Neural crest cell (in vitro differentiated cells): ENCODE measurements around the gene IFNAR2. TPM values are rescaled to one million over a fixed set of nuclear protein-coding genes. Genes with fewer than 3 reads are reported as not detected.
"Not testable (repeated sequence)": the region's sequence is repeated elsewhere in the genome, so short reads cannot be mapped to it uniquely, and the experiment has no call there.

Experiments used
- DNase-seq: peaks from one replicate; pipeline ENCODE4 v3.0.0; 2021; ENCODE audit warnings: low read depth, mixed read lengths, low spot score
- H3K27ac Mint-ChIP-seq: one replicate; pipeline ENCODE4 v1.8.0; 2021; ENCODE audit warnings: mild to moderate bottlenecking, mixed read lengths; ENCODE audit not compliant: unreplicated experiment
- H3K27me3 Mint-ChIP-seq: 2 replicates; pipeline ENCODE4 v1.8.0; 2021; ENCODE audit warnings: low read depth, mild to moderate bottlenecking, mixed read lengths
- H3K36me3 Mint-ChIP-seq: 2 replicates; pipeline ENCODE4 v1.8.0; 2021; ENCODE audit warnings: low read depth, mild to moderate bottlenecking, mixed read lengths
- H3K4me1 Mint-ChIP-seq: 2 replicates; pipeline ENCODE4 v1.8.0; 2021; ENCODE audit warnings: mixed read lengths
- H3K4me3 Mint-ChIP-seq: one replicate; pipeline ENCODE4 v1.8.0; 2021; ENCODE audit warnings: mild to moderate bottlenecking, mixed read lengths
- H3K9me3 Mint-ChIP-seq: 2 replicates; pipeline ENCODE4 v1.8.0; 2021; ENCODE audit warnings: mixed read lengths
- CTCF ChIP-seq: fragments of 200-600 bp; sonication (generic); conservative IDR thresholded peaks from 2 replicates; pipeline ENCODE4 v1.5.0; 2021; ENCODE audit warnings: antibody characterized with exemption, mild to moderate bottlenecking
- total RNA-seq: library from RNA; stranded (reverse); gene quantifications from 2 replicates; pipeline ENCODE4 v1.2.1, GENCODE V29; 2021

IFNAR2 gene
- total RNA-seq, 1 donor from 2014 or later: 10.8 TPM

GRCh38 chr21:33236013-33236686, 6.4 kb downstream of the IFNAR2 start:
- Mint-ChIP-seq H3K27me3 (no peaks in the 10 kb centered on the region), H3K36me3 (peaks cover 22% of the 10 kb centered on the region)

GRCh38 chr21:33236766-33237165, 7.0 kb downstream of the IFNAR2 start:
- DNase-seq: no peak
- peaks cover 24% of the 10 kb centered on the region for H3K4me1 Mint-ChIP-seq
- TF ChIP-seq CTCF: no peak
- no peaks in the 10 kb centered on the region for H3K27me3 Mint-ChIP-seq
- H3K9me3 Mint-ChIP-seq: peaks cover 12% of the 10 kb centered on the region
- peaks cover 22% of the 10 kb centered on the region for H3K36me3 Mint-ChIP-seq
- no peak overlapping the region for H3K4me3 Mint-ChIP-seq
- peak overlapping the region; percentile 30 for H3K27ac Mint-ChIP-seq

More at GRCh38 chr21:33236013-33236686, 6.4 kb downstream of the IFNAR2 start:
- peaks cover 31% of the 10 kb centered on the region for H3K4me1 Mint-ChIP-seq
- no peak for TF ChIP-seq CTCF
- no peak overlapping the region for H3K27ac Mint-ChIP-seq
- no peak for DNase-seq
- no peak overlapping the region for H3K4me3 Mint-ChIP-seq
- peaks cover 12% of the 10 kb centered on the region for H3K9me3 Mint-ChIP-seq

- Mint-ChIP-seq H3K4me3 (no peak overlapping the region), H3K9me3 (peaks cover 14% of the 10 kb centered on the region), H3K27me3 (no peaks in the 10 kb centered on the region), H3K36me3 (peaks cover 27% of the 10 kb centered on the region), H3K4me1 (peaks cover 17% of the 10 kb centered on the region), H3K27ac (no peak overlapping the region)
- TF ChIP-seq CTCF: no peak
- DNase-seq: no peak
Observed at GRCh38 chr21:33237486-33237885, 7.7 kb downstream of the IFNAR2 start.

- no peak overlapping the region for H3K27ac Mint-ChIP-seq
- no peaks in the 10 kb centered on the region for H3K27me3 Mint-ChIP-seq
- H3K4me1 Mint-ChIP-seq: peaks cover 11% of the 10 kb centered on the region
- peaks cover 14% of the 10 kb centered on the region for H3K9me3 Mint-ChIP-seq
- peaks cover 27% of the 10 kb centered on the region for H3K36me3 Mint-ChIP-seq
- H3K4me3 Mint-ChIP-seq: no peak overlapping the region
- DNase-seq: no peak
- no peak for TF ChIP-seq CTCF
Observed at GRCh38 chr21:33238146-33238545, 8.4 kb downstream of the IFNAR2 start.

GRCh38 chr21:33238565-33239255, 9.0 kb downstream of the IFNAR2 start:
- H3K4me3 Mint-ChIP-seq: no peak overlapping the region
- H3K9me3 Mint-ChIP-seq: peaks cover 14% of the 10 kb centered on the region
- H3K36me3 Mint-ChIP-seq: peaks cover 27% of the 10 kb centered on the region

GRCh38 chr21:33239559-33240127, 9.9 kb downstream of the IFNAR2 start:
- H3K4me1 Mint-ChIP-seq, H3K27ac Mint-ChIP-seq, H3K27me3 Mint-ChIP-seq, H3K4me3 Mint-ChIP-seq, DNase-seq: not testable (repeated sequence)
- Mint-ChIP-seq H3K9me3 (peaks cover 14% of the 10 kb centered on the region), H3K36me3 (peaks cover 34% of the 10 kb centered on the region)

More at GRCh38 chr21:33238565-33239255, 9.0 kb downstream of the IFNAR2 start:
- Mint-ChIP-seq H3K27me3 (no peaks in the 10 kb centered on the region), H3K4me1 (peaks cover 6% of the 10 kb centered on the region), H3K27ac (no peak overlapping the region)
- DNase-seq: no peak
- no peak for TF ChIP-seq CTCF
